Left colon (tissue), 2 donors: ENCODE results near the gene ERC1. TPM values are rescaled to one million over a fixed set of nuclear protein-coding genes. Genes with fewer than 3 reads are reported as not detected.

Experiments used
- ATAC-seq: fragments of 200-7000 bp; cut with Tn5 transposase; one replicate; pipeline ENCODE4 v1.9.1; 2020; ENCODE audit warnings: mild to moderate bottlenecking, moderate library complexity
- DNase-seq, 2 donors: peaks; one replicate each; pipeline ENCODE4 v3.0.0-alpha.2; 2020
- intact Hi-C, 2 donors: fragments of 100-400 bp; cut with DNase I in 1 of 2; cut with micrococcal nuclease in 1 of 2; formaldehyde crosslinking; loops; one replicate each; pipeline versions ENCODE4 v1.11.2 to v1.14.0; 2022; cut with DNase I, micrococcal nuclease
- total RNA-seq, 2 donors: library from RNA; stranded (reverse); fragmentation: NEBNext Ultra II Directional; extraction: Animal tissue kit (Norgen Biotek cat#: 25700); gene quantifications; one replicate each; pipeline ENCODE4 v1.2.1, GENCODE V29; 2021
- donor health status: DM: no; HTN: no; CAD: no.
- donor health status: DM: yes; HTN: yes; CAD: no.

Gene ERC1
- total RNA-seq, 2 donors from 2014 or later = 43.1 to 46.0 TPM

- peak; percentile 36 to 42 for DNase-seq
- intact Hi-C loops = no loop called here
- no peak for ATAC-seq
Observed at GRCh38 chr12:1533602-1534304, 542.7 kb downstream of the ERC1 start.

GRCh38 chr12:1534748-1535147, 543.7 kb downstream of the ERC1 start:
- DNase-seq (no peak), ATAC-seq (no peak)
- intact Hi-C loops = no loop called here

- intact Hi-C loops = no loop called here
- DNase-seq (no peak), ATAC-seq (no peak)
Observed at GRCh38 chr12:1536817-1537216, 545.8 kb downstream of the ERC1 start.

- DNase-seq (no peak), ATAC-seq (no peak)
- intact Hi-C loops = no loop called here
Observed at GRCh38 chr12:1539135-1539534, 548.1 kb downstream of the ERC1 start.

- intact Hi-C loops = no loop called here
- ATAC-seq (no peak), DNase-seq (no peak)
Observed at GRCh38 chr12:1540690-1541089, 549.7 kb downstream of the ERC1 start.

- ATAC-seq = peak; percentile 74
- intact Hi-C loops = no loop called here
- DNase-seq = no peak
Observed at GRCh38 chr12:1542599-1542998, 551.6 kb downstream of the ERC1 start.

- no peak for DNase-seq
- intact Hi-C loops = no loop called here
- ATAC-seq = peak; percentile 63
Observed at GRCh38 chr12:1544996-1545700, 554.1 kb downstream of the ERC1 start.

Other genes with a start within 250 kb of the ERC1 start
- 10 to 100 TPM; 84.0 to 95.2 TPM for gene WNK1, start 238.6 kb upstream of the ERC1 start, total RNA-seq
- 10 to 100 TPM; 20.9 to 26.3 TPM for gene RAD52, start 41.5 kb upstream of the ERC1 start, total RNA-seq